Measurements from ENCODE around the gene PEMT.

PEMT gene

DNA sequence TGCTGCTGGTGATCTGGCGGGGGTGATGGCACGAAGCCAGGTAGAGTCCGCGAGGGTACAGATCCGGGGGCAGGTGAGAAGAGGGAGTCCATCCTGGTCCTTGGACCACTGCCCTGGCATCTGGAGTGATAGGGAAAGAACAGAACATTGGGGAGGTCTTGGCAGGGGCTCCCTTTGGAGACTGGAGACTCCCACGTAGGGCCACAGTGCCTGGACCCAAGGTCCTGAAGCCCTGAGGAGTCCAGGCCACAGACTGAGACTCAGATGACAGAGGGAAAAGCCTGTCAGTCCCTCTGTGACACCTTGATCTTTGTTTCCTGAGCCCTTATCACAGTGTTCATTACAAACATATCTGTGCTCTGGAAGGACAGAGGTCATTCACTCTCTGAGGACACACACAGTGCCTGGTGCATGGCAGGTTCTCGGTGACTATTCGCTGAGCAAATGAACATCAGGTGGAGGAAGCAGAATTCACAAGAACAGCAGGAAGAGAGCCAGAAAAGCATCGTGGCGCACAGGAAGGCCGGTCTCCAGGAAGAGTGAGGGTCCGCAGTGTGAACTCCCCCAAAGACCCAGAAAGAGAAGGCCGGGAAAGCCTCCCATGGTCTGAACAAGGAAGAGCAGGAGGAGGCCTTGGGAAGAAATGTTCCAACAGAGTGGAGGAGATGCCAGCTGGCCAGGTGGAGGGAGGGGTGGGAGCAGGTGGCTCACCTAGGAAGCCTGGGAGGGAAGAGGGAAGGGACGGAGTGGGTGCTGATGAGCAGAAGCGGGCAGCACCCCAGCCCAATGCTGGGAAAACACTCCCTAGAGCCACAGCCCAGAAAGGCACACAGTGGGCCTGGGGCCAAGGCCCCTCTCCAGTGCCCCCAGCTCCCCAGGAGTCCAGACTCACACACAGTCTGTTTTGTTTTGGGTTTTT is 20.5 kb downstream of the PEMT start:
- no peak for DNase-seq (ENCODE audit: low spot score)

DNA sequence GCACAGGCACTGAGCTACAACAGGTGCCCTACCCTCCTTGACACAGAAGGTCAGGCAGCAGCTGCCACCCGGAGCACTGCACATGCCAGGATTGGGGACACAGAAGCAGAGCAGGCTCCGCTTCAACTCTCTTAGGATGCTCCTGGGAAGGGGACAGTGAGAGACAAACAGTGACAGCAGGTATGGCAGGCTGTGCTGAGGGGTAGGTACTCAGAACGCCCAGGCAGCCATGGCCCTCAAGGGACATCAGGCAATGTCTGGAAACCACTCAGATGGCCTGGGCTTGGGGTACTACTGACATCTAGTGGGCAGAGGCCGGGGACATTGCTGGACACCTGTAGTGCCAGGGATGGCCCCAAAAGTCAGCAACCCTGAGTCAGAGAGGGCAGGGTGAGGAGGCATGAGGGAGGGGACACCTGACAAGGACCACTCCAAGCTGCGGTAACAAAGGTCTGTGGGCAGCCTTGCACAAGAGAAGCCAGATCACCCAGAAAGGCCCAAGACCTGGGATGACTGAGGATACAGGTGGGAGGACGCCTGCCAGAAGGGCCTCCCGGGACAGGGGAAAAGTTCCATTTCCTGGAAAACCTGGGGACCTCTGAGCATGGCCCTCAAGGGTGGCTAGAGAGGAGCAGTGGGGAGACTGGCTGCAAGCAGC is 21.2 kb downstream of the PEMT start:
- DNase-seq (ENCODE audit: low spot score): no peak

DNA sequence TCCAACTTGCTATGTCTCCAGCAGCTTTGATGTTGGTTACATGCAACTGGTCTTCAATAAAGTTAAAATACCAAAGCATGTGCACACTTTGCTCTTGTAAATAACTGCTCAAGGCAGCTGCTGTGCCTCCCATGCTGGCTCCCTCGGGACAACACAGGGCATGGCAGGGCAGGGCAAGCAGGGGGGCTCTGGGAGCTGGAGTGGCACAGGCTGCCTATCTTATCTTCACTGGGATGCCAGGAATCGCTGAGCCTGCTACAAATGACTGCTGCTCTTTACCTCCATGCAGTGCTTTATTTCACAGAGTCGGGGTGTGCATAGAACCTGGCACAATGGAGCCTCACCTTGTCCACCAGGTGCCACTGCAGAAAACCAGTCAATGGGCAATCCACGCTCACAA is 21.8 kb downstream of the PEMT start:
- no peak for DNase-seq (ENCODE audit: low spot score)

DNA sequence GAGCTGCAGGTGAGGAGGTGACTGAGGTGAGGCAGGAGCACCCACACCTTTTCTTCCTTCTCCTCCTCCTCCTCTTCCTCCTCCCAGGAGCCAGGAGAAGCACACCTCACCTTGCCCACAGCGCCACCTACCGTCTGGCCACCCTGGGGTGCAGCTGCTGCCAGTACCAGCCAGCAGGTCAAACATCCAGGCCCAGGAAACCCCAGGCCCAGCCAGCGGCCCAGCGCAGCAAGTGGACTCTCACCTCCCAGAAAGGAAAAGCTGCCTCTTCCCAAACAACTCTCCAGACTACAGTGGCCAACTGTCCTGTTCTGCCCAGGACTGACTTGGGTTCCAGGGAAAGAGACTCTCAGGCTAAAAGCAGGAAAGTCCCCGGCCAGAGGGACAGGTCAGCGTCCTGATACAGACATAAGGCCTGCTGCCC is 22.7 kb downstream of the PEMT start:
- DNase-seq (ENCODE audit: low spot score): peak; percentile 62

DNA sequence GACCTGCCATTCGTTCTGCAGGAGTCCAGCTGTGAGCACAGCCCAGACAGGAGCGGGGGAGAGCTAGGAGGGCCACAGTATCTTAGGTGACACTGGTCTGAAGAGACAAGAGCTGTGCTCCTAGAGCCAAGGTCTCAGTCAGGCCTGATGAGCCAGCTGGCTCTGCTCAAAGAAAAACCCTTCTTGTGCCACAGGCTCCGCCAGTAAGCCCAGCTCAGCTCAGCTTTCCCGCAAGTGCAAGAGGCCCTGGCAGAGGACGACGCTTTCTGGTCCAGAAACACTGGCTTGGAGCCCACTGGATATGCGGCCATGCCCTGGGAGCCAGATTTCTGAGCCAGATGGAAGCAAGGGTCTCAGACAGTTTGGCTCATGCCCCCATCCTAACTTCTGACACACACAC is 23.9 kb downstream of the PEMT start:
- no peak for DNase-seq (ENCODE audit: low spot score)

DNA sequence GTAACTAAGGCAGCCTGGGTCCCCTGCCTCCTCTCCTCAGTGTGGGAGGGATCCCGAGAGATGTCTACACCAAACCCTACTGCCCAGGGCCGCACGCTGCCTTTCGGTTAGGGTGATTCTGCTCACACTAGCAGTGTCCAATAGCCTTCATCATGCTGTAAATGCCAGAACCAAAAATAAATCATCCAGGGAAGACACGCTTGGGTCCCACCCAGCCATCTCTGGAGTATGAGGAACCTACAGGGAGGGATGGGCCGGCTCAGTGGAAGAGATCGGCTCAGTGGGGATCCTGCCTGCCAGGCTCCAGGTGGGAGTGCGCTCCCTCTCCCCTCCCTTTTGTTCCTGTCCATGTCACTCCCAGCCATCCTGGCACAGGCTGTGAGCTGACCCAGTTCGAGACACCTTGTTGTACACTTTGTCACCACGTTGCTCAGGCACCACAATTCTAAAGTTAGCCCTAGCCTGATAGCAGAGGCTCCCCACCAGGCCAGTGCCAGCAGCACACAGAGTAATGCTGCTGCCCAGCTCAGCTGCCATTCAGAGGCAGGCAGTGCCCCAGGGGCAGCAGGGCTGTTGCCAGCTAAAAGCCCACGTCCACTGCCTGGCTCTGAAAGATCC is 24.5 kb downstream of the PEMT start:
- no peak for DNase-seq (ENCODE audit: low spot score)

DNA sequence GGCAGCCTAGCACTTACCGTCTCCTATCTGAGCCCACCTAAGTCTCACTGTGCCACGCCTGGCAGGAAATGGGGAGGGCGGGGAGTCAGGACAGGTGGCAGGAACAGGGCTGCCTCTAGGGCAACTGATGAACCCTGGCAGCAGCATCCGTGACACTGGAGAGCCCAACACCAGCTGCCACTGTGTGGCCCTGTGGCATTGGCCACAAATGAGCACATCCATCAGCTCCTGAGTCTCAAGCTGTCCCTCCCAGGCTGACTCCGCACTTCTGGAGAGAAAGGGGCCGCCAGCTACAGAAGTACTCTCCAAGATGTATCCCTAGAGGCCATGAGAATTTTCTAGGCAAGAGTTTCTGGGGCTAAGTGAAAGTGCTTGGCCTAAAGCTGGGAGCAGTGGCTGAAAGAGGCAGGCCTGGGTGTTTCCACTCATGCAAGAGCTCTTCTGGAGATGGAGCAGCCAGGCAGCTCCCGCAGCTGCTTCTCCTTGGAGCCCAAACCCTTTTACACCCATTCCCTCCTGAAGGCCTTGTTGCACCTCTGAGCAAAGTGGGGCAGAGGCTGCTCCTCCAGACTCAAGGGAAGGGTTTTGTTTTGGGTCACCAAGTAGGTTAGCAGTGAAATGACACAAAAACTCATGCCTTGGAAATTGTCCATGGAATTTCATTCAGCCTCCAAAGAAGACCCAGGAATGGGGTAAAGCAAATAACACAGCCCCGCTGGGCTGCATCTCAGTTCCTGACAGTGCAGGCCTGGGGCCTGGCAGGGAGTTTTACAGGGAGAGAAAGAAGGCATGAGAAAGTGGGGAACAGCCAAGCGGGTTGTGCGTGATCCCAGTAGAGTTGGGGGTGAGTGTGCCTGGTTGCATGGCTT is 25.8 kb downstream of the PEMT start:
- DNase-seq (ENCODE audit: low spot score): no peak

DNA sequence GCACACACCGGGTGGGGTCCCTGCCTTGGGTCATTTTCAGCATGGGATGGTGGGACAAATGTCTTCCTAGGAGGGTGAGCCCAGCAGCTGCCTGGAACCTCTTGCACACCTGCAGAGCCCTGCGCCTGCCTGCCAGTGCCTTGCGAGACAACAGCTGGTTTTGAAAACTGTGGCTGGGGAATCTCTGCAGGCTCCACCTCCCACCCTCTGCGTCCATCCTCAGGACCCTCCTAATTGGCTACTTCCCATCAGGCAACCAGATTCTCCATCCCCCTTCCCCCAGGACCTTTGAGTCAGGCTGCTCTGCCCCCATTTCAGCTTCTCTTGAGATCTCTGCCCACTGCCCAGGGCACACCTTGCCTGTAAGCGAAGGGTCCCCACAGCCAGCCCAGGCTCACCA is 26.6 kb downstream of the PEMT start:
- no peak for DNase-seq (ENCODE audit: low spot score)

DNA sequence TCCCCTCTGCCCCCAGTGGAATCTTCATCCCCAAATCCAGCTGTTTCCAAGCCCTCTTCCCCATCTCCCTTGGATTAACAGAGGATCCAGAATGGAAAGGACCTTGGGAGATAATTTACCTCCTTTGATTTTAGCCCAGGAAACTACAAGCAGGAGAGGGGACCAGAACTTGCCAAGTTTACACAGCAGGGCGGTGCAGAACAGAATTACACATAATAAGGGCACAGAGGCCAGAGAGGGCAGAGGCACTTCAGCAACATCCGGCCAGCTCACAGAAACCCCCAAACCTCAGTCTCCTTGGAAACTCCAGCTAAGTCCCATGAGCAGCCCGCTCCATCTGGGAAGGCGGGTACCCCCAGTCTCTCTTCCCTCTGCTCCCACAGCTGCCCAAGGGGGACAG is 27.2 kb downstream of the PEMT start:
- no peak for DNase-seq (ENCODE audit: low spot score)

DNA sequence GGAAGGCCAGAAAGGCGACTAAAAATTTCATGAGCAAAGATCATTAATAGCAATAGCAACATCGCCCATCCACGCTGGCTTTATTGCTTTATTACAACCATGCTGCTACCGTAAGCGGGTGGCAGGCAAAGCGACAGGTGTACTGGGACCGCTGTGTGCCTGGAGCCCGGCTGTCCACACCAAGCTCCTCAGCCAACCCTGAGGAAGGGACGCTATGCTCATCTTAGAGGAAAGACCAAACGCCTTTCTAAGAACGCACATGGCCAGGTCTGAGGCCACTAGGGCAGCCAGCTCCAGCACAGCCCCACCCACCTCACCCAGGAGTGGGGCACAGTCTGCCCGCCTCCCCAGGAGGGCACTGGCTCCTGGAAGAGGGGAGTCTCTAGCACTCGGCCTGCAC is 28.0 kb downstream of the PEMT start:
- DNase-seq (ENCODE audit: low spot score): no peak

DNA sequence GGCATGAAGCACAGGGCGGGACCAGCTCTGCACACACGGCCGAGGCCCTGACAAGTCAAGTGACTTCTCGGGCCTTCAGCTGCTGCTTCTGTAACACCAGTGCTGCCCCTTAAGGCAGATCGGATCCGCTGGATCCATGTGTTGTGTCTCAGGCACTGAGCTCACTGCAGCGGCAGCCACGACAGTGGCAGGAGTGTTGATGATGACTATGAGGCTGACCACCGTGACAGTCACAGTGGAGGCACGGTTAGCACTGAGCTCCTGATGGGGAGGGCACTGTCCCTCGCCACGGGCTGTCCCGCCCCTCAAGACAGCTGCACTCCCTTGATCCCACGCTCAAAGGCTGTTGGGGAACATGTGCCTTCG is 29.4 kb downstream of the PEMT start:
- no peak for DNase-seq (ENCODE audit: low spot score)

DNA sequence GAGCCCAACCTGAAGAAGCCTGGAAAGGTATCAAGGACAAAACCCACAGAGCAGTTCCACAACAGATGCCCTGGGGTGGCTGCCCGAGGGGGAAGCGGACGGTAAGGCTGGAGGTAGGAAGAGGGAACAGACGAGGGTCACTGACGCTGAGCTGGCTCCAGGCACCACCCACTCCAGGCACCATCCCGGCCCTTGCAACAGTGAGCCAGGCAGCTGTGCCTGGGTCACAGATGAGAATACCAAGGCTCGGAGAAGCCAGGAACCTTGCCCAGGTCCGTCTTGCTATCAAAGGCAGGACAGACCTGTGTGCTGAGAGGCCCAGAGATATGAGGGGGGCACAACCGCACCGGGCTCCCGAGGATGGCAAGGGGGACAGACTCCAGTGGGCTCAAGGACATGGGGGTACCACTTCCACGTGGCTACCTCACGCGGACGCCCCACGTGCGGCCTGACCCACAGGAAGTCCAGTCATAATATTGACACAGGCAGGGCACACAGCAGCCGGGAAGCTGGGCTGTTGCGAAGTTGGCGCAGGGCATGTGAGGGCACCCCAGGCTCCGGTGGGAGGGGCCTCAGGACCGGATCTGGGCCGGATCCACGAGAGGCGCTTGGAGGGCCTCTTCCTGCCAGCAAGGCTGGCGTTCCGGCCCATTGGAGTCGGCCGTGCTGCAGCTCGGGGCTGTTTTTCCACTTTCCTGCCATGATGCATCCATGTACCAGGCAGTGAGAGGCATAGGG is 29.9 kb downstream of the PEMT start:
- DNase-seq (ENCODE audit: low spot score): no peak

DNA sequence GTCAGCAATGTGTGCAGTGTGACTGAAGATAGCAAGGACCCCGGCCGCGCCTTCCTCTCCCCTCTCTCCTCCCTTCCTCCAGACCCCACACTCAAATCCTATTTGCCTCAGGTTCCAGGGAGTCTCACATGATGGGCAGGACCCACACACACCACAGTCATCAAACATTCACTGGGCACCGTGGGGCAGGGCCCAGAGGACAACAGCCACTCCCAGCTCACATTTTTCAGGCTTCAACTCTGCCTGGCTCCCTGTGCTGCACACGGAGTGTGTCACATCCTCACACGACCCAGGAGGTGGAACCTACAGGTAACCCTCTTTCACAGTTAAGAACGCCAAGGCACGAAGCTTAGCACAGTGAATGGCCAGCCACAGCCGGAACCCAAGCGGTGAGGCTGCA is 30.5 kb downstream of the PEMT start:
- no peak for DNase-seq (ENCODE audit: low spot score)

DNA sequence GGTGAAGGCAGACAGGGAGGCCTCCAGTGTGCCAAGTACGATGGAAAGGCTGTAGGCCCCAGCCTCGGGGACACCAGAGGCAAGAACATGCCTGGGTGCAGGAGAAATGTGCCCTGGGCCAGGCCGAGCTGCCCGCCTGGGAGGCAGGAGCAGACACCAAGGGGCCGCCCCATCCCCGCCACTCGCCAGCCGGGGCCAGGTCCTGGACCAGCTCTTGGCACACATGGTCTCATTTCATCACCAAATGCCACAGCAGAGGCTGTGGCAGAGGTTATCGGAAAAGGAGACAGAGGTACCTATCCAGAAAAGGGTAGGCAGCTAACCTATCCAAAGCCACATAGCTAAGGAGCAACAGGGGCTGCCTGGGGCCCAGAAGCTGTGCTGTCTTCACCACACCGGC is 31.3 kb downstream of the PEMT start:
- DNase-seq (ENCODE audit: low spot score): no peak

DNA sequence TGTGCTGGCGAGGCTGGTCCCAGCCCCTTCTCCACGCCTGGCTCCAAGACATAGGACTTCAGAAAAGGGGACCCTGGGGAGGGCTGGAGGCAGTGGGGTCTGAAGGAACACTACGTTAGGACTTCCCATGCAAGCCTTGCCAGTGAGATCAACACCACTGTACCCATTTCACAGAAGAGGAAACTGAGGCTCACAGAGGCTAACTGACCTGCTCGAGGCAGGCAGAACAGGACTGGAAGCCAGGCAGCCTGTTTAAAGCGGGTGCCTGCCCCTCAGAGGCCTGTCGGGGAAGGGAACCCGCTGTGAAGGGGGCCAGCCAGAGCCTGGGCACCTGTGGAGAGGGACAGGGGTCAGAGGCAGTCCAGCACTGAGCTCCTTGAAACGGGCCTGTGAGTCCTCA is 32.3 kb downstream of the PEMT start:
- no peak for DNase-seq (ENCODE audit: low spot score)

DNA sequence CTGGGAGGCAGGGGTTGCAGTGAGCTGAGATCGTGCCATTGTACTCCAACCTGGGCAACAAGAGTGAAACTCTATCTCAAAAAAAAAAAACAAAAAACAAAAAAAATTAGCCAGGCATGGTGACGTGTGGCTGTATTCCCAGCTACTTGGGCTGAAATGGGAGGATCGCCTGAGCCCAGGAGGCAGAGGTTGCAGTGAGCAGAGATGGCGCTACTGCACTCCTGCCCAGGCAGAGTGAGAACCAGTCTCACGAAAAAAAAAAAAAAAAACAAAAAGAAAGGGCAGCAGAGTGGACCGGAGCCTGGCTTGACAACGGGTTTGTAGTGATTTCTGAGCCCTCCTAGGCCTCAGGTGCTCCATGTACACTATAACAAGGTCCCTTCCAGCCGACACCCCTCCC is 33.1 kb downstream of the PEMT start:
- no peak for DNase-seq (ENCODE audit: low spot score)

DNA sequence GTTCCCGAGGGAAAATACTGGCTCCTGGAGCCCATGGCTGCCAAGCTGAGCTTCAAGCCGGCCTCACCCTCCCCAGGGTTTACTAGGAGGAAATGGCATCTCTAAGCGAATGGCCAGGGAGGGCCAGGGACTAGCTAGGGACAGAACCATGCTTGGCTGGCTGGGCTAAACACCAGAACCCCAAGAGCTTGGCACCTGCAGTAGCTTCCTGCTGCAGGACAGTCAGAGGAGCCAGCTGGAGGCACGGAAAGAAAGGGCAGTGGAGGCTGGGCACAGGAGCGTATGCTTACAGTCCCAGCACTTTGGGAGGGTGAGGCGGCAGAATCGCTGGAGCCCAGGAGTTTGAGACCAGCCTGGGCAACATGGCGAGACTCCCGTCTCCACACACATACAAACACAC is 33.7 kb downstream of the PEMT start:
- DNase-seq (ENCODE audit: low spot score): no peak

DNA sequence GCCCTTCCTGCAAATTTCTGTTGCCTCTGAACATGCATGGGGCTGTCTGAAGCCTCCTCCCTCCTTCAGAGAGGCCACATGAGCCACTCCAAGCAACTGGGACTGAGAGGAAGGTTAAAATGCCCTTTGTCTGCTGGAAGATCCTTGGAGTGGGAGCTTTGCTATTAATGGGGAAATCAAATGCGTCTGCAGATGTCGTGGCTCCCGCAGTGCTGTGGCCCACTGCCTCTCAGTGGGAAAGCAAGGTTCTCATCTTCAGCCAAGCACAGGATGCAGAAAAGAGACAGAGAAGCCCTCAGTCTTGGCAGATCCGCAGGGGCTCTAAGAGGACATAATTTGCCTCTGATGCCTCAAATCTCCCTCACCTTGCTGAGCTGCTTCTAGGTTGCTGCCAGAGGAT is 34.8 kb downstream of the PEMT start:
- no peak for DNase-seq (ENCODE audit: low spot score)

DNA sequence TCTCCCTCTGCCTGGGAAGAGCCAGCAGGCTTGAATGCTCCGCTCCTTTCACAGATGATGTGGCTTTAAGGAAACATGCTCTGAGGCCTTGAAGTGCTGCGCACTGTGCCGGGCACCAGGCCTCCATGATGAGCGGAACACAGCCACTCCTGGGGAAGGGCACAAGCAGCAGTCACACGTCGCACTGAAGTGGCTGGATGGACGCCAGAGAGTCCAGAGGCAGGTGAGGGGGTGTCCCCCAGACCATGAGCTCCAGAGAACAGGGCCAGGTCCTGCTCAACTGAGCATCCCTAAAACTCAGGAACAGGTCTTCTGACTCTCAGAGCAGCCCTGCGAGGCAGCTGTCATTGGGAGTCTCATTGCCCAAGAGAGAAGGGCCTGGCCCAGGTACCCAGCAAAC is 35.6 kb downstream of the PEMT start:
- no peak for DNase-seq (ENCODE audit: low spot score)

DNA sequence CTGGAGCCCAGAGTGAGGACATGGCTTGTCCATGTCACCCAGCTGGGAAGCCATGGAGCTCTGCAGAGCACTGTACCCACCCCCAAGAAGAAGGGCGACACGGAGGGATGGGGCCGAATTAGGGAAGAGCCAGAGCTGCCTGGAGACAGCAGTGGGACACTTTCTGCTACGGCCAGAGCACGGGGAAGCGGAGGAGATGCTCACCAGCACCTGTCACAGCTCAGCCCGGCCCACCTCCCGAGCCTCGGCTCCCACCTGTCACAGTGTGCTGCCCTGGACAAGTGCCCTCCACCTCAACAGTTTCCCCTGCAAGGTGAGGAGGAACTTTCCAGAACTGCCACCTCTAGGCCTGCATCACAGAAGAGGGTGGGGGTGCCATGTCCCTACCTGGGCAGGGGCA is 36.4 kb downstream of the PEMT start:
- no peak for DNase-seq (ENCODE audit: low spot score)

DNA sequence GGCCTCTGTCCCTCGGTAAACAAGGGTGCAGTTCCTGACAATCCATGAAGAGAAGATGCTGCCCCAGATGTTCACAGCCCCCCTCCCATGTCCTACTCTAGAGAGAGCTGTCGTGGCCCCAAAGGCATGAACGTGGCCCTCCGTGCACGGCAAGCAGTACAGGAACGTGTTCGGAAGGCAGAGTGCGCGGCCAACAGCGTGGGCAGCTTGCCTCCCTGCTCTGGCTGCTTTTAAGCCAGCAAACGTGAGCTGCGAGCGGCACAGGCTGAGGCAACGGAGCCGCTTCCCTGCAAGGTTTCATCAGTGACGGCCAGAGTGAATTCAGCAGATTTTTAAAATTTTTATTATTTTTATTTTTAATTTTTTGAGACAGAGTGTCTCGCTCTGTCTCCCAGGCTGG is 37.2 kb downstream of the PEMT start:
- DNase-seq (ENCODE audit: low spot score): no peak

Measured in COLO829 (cell line).